Panc1 (cell line): Measurements from ENCODE around the gene LHFPL2. TPM values are rescaled to one million over a fixed set of nuclear protein-coding genes. Genes with fewer than 3 reads are reported as not detected.

Experiments
- ATAC-seq: fragments of 200-7000 bp; cut with Tn5 transposase; 2 replicates; pipeline ENCODE4 v1.9.1; 2020; ENCODE audit warnings: mild to moderate bottlenecking, moderate library complexity
- BruUV-seq: library from RNA; stranded (reverse); fragments of 400-500 nt; replicated peaks from 2 replicates; lab custom pipeline; 2021; lab: Mats Ljungman, UMichigan
- CTCF ChIA-PET: fragments of 300-600 bp; sonication (Branson Sonifier 250); formaldehyde crosslinking; loops from one replicate; lab custom pipeline; 2022; ENCODE audit warnings: antibody characterized with exemption; lab: Charles Lee
- POLR2A ChIA-PET: fragments of 300-600 bp; sonication (Branson Sonifier 250); formaldehyde crosslinking; loops from one replicate; lab custom pipeline; 2022; ENCODE audit warnings: antibody characterized with exemption; lab: Charles Lee
- DNase-seq: peaks from one replicate; pipeline ENCODE4 v3.0.0-alpha.2; 2010; ENCODE audit warnings: low read depth, low spot score
- H3K27ac ChIP-seq: 2 replicates; pipeline ENCODE4 v1.5.1; 2011; ENCODE audit warnings: mild to moderate bottlenecking, low read length, inconsistent platforms
- H3K27me3 ChIP-seq: fragments of 200-500 bp; sonication (Bioruptor generic); 2 replicates; pipeline ENCODE4 v1.6.0; 2014; ENCODE audit warnings: low read length, inconsistent platforms; ENCODE audit not compliant: control insufficient read depth, insufficient read depth
- H3K36me3 ChIP-seq: fragments of 200-500 bp; sonication (Bioruptor generic); 2 replicates; pipeline ENCODE4 v1.5.1; 2014; ENCODE audit warnings: inconsistent platforms, mild to moderate bottlenecking, low read length, moderate library complexity; ENCODE audit not compliant: control insufficient read depth, insufficient read depth
- H3K4me1 ChIP-seq: 2 replicates; pipeline ENCODE4 v1.5.1; 2011; ENCODE audit warnings: inconsistent platforms, mild to moderate bottlenecking, low read length, moderate library complexity; ENCODE audit not compliant: control insufficient read depth, insufficient read depth
- H3K4me3 ChIP-seq, 2 experiments: 2 replicates each; pipeline ENCODE4 v1.5.1; 2011 to 2012; ENCODE audit warnings: low read depth in 2 of 2, low read length in 2 of 2, mild to moderate bottlenecking in 2 of 2, inconsistent platforms in 1 of 2, moderate library complexity in 1 of 2
- H3K9me3 ChIP-seq: fragments of 200-500 bp; sonication (Bioruptor generic); 2 replicates; pipeline ENCODE4 v1.5.1; 2014; ENCODE audit warnings: low read depth, mild to moderate bottlenecking, inconsistent platforms, low read length, moderate library complexity; ENCODE audit not compliant: control insufficient read depth, insufficient read depth
- POLR2AphosphoS5 ChIP-seq: IDR thresholded peaks from 2 replicates; pipeline ENCODE4 v1.6.1; 2012; ENCODE audit warnings: mild to moderate bottlenecking, low read depth, low read length, moderate library complexity
- SIN3A ChIP-seq: IDR thresholded peaks from 2 replicates; pipeline ENCODE4 v1.6.1; 2012; ENCODE audit warnings: low read depth, mild to moderate bottlenecking, low read length, moderate library complexity, borderline replicate concordance; ENCODE audit not compliant: insufficient read depth
- TCF7L2 ChIP-seq: IDR thresholded peaks from 2 replicates; pipeline ENCODE4 v1.6.1; 2011; ENCODE audit warnings: mild to moderate bottlenecking, low read depth, low read length, inconsistent platforms
- in situ Hi-C: cut with HindIII; loops from 2 replicates; pipeline ENCODE4 v1.10.0; 2016; ENCODE audit warnings: low sequenced_read_pairs, low pct_unique_long_range_greater_than_20kb
- intact Hi-C: fragments of 100-400 bp; cut with micrococcal nuclease; formaldehyde crosslinking; loops from one replicate; pipeline ENCODE4 v1.10.0; 2022; ENCODE audit not compliant: unreplicated experiment
- total RNA-seq: library from RNA; stranded (reverse); gene quantifications from one replicate; pipeline ENCODE4 v1.2.1, GENCODE V29; 2021; ENCODE audit not compliant: unreplicated experiment
- TF ChIP-seq, protein P1 (sequence below): fragments of 450-650 bp; IDR thresholded peaks from 2 replicates; pipeline ENCODE4 v1.5.1; 2017; ENCODE audit warnings: mild to moderate bottlenecking
- TF ChIP-seq, protein P2 (sequence below), 2 experiments: IDR thresholded peaks; 2 replicates each; pipeline ENCODE4 v1.6.1; 2011 to 2012; ENCODE audit warnings: low read depth in 2 of 2, control low read depth in 1 of 2, low read length in 1 of 2, mild to moderate bottlenecking in 1 of 2, moderate library complexity in 1 of 2; ENCODE audit not compliant: insufficient read depth in 1 of 2

The LHFPL2 gene
- total RNA-seq, 1 experiment from 2014 or later, result 25.8 TPM

DNA sequence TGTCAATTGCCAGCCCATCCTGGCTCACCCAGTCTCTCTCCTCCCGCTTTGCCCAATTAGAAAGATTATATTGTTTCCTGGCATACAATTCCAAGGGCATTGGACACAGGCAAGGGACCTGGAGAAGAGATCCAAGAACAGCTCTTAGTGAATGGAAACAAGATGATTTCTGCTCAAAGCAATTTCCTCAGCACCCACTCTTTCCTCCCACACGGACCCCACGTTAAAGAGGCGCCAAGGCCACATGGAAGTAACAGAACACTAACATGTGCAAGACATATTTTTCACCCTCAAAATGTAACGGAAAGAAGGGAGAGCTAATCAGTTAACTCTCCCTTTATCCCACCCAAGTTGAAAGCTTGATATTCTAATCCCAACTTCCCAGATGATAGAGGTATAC is 111.2 kb downstream of the LHFPL2 start:
- in situ Hi-C loops (no loop called here), intact Hi-C loops (loop anchor here (10.0 kb wide), 2 partner anchors 97 to 347 kb away; no protein-coding TSS in a partner anchor)
- BruUV-seq, result no TSS peak
- no peaks in the 10 kb centered on the region for H3K9me3 ChIP-seq
- no peaks in the 10 kb centered on the region for H3K4me1 ChIP-seq
- no peak overlapping the region for H3K27ac ChIP-seq
- ChIA-PET CTCF (no interaction called here), POLR2A (no interaction called here)
- no peaks in the 10 kb centered on the region for H3K27me3 ChIP-seq
- no peaks in the 10 kb centered on the region for H3K36me3 ChIP-seq
- ATAC-seq (no peak), DNase-seq (no peak)
- H3K4me3 ChIP-seq, result no peak overlapping the region
- TF ChIP-seq SIN3A (no peak), TCF7L2 (no peak), POLR2AphosphoS5 (no peak)
- TF ChIP-seq, protein P1, sequence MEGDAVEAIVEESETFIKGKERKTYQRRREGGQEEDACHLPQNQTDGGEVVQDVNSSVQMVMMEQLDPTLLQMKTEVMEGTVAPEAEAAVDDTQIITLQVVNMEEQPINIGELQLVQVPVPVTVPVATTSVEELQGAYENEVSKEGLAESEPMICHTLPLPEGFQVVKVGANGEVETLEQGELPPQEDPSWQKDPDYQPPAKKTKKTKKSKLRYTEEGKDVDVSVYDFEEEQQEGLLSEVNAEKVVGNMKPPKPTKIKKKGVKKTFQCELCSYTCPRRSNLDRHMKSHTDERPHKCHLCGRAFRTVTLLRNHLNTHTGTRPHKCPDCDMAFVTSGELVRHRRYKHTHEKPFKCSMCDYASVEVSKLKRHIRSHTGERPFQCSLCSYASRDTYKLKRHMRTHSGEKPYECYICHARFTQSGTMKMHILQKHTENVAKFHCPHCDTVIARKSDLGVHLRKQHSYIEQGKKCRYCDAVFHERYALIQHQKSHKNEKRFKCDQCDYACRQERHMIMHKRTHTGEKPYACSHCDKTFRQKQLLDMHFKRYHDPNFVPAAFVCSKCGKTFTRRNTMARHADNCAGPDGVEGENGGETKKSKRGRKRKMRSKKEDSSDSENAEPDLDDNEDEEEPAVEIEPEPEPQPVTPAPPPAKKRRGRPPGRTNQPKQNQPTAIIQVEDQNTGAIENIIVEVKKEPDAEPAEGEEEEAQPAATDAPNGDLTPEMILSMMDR, result no peak
- TF ChIP-seq, protein P2, sequence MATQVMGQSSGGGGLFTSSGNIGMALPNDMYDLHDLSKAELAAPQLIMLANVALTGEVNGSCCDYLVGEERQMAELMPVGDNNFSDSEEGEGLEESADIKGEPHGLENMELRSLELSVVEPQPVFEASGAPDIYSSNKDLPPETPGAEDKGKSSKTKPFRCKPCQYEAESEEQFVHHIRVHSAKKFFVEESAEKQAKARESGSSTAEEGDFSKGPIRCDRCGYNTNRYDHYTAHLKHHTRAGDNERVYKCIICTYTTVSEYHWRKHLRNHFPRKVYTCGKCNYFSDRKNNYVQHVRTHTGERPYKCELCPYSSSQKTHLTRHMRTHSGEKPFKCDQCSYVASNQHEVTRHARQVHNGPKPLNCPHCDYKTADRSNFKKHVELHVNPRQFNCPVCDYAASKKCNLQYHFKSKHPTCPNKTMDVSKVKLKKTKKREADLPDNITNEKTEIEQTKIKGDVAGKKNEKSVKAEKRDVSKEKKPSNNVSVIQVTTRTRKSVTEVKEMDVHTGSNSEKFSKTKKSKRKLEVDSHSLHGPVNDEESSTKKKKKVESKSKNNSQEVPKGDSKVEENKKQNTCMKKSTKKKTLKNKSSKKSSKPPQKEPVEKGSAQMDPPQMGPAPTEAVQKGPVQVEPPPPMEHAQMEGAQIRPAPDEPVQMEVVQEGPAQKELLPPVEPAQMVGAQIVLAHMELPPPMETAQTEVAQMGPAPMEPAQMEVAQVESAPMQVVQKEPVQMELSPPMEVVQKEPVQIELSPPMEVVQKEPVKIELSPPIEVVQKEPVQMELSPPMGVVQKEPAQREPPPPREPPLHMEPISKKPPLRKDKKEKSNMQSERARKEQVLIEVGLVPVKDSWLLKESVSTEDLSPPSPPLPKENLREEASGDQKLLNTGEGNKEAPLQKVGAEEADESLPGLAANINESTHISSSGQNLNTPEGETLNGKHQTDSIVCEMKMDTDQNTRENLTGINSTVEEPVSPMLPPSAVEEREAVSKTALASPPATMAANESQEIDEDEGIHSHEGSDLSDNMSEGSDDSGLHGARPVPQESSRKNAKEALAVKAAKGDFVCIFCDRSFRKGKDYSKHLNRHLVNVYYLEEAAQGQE (IDR thresholded peaks at IDR 0.05; ENCODE audit: insufficient read depth in 1 of 2, low read depth in 2 of 2, low read length in 1 of 2), result no peak

DNA sequence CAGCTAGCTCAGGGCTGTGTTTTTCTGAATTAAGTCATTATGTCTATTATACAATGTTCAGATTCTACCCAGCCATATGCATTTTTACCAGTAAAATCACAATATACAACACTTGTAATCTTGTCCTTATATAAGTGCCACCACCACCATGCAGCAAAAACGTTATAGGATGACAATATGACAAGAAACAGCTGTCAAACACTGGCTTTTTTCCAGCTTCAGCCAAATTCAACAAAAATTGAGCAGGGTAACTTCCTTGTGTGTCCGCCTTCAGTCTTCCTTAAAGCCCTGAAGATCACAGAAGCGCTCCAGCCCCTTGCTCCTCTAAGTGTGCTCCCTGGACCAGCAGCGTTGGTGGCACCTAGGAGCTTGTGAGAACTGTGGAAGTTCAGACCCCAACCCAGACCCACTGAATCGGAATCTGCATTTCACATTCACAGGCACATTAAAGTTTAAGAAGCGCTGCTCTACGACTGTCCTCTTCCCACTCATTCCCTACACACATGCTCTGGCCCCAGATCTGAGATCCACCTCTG is 111.8 kb downstream of the LHFPL2 start:
- CTCF ChIA-PET, result no interaction called here
- in situ Hi-C loops, result no loop called here

DNA sequence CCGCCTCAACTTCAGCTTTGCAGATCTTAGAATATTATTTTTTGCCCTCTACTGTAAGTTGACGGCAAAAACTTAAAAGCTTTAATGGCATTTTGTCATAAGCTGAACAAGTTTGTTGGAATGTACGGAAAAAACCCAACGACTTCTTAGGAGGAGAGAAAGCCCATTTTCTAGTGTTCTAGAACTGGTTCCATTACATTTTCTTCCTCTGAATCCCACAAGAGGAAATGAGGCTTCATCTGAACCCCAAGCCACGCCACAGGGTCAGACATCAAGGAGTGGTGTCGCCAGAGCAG is 113.7 kb downstream of the LHFPL2 start:
- H3K36me3 ChIP-seq, result no peaks in the 10 kb centered on the region
- ChIA-PET CTCF (no interaction called here), POLR2A (no interaction called here)
- in situ Hi-C loops (no loop called here), intact Hi-C loops (loop anchor here (10.0 kb wide), 2 partner anchors 100 to 350 kb away; no protein-coding TSS in a partner anchor)
- no peaks in the 10 kb centered on the region for H3K27me3 ChIP-seq
- H3K4me3 ChIP-seq, result no peak overlapping the region
- H3K4me1 ChIP-seq, result no peaks in the 10 kb centered on the region
- no peaks in the 10 kb centered on the region for H3K9me3 ChIP-seq
- no TSS peak for BruUV-seq
- no peak for DNase-seq
- TF ChIP-seq TCF7L2, result no peak
- TF ChIP-seq POLR2AphosphoS5, result no peak
- TF ChIP-seq, protein P1, result no peak
- no peak for TF ChIP-seq SIN3A
- TF ChIP-seq, protein P2 (IDR thresholded peaks at IDR 0.05; ENCODE audit: insufficient read depth in 1 of 2, low read depth in 2 of 2, low read length in 1 of 2), result no peak
- H3K27ac ChIP-seq, result no peak overlapping the region
- no peak for ATAC-seq

More for the DNA sequence above, 111.8 kb downstream of the LHFPL2 start:
- no TSS peak for BruUV-seq
- H3K27me3 ChIP-seq, result no peaks in the 10 kb centered on the region
- no peak overlapping the region for H3K27ac ChIP-seq
- H3K4me3 ChIP-seq, result no peak overlapping the region
- TF ChIP-seq SIN3A, result no peak
- no peak for TF ChIP-seq POLR2AphosphoS5
- intact Hi-C loops, result loop anchor here (10.0 kb wide), 2 partner anchors 98 to 348 kb away; no protein-coding TSS in a partner anchor
- no peak for ATAC-seq
- H3K4me1 ChIP-seq, result no peaks in the 10 kb centered on the region
- no peaks in the 10 kb centered on the region for H3K36me3 ChIP-seq
- no peaks in the 10 kb centered on the region for H3K9me3 ChIP-seq
- DNase-seq, result no peak
- POLR2A ChIA-PET, result no interaction called here
